Measurements from ENCODE around the gene CARD11. TPM values are rescaled to one million over a fixed set of nuclear protein-coding genes. Genes with fewer than 3 reads are reported as not detected.

The CARD11 gene
- total RNA-seq, 1 donor = not detected

GRCh38 chr7:2930310-2931033 is 113.2 kb downstream of the CARD11 start:
- TF ChIP-seq CTCF (IDR thresholded peaks at IDR 0.05; ENCODE audit: insufficient read depth, low read depth, low read length) = no peak
- H3K4me3 ChIP-seq (ENCODE audit: low read depth, low read length) = no peak overlapping the region
- no peak for DNase-seq (ENCODE audit: low read depth)

GRCh38 chr7:2929321-2930201 is 114.1 kb downstream of the CARD11 start:
- DNase-seq (ENCODE audit: low read depth) = no peak
- TF ChIP-seq CTCF (IDR thresholded peaks at IDR 0.05; ENCODE audit: insufficient read depth, low read depth, low read length) = no peak

GRCh38 chr7:2928613-2929311 is 114.9 kb downstream of the CARD11 start:
- DNase-seq (ENCODE audit: low read depth) = no peak

More at GRCh38 chr7:2929321-2930201, 114.1 kb downstream of the CARD11 start:
- H3K4me3 ChIP-seq (ENCODE audit: low read depth, low read length) = no peak overlapping the region

GRCh38 chr7:2928256-2928612 is 115.4 kb downstream of the CARD11 start:
- no peak overlapping the region for H3K4me3 ChIP-seq (ENCODE audit: low read depth, low read length)
- TF ChIP-seq CTCF (IDR thresholded peaks at IDR 0.05; ENCODE audit: insufficient read depth, low read depth, low read length) = no peak
- DNase-seq (ENCODE audit: low read depth) = no peak

More at GRCh38 chr7:2928613-2929311, 114.9 kb downstream of the CARD11 start:
- no peak overlapping the region for H3K4me3 ChIP-seq (ENCODE audit: low read depth, low read length)
- TF ChIP-seq CTCF (IDR thresholded peaks at IDR 0.05; ENCODE audit: insufficient read depth, low read depth, low read length) = no peak

GRCh38 chr7:2927592-2927991 is 116.1 kb downstream of the CARD11 start:
- no peak for DNase-seq (ENCODE audit: low read depth)
- TF ChIP-seq CTCF (IDR thresholded peaks at IDR 0.05; ENCODE audit: insufficient read depth, low read depth, low read length) = no peak
- no peak overlapping the region for H3K4me3 ChIP-seq (ENCODE audit: low read depth, low read length)

GRCh38 chr7:2926896-2927405 is 116.7 kb downstream of the CARD11 start:
- DNase-seq (ENCODE audit: low read depth) = no peak
- H3K4me3 ChIP-seq (ENCODE audit: low read depth, low read length) = no peak overlapping the region
- TF ChIP-seq CTCF (IDR thresholded peaks at IDR 0.05; ENCODE audit: insufficient read depth, low read depth, low read length) = no peak
